GM12891 (cell line): ENCODE measurements around the gene DIDO1.

Source experiments
- PAX5 ChIP-seq: IDR thresholded peaks from 2 replicates; pipeline ENCODE4 v1.6.1; 2011; ENCODE audit warnings: low read length, moderate library complexity, mild to moderate bottlenecking; ENCODE audit not compliant: insufficient read depth, severe bottlenecking
- POLR2A ChIP-seq: IDR thresholded peaks from 2 replicates; pipeline ENCODE4 v1.6.1; 2011; ENCODE audit warnings: low read depth, low read length, control low read depth
- POLR2AphosphoS5 ChIP-seq: IDR thresholded peaks from 2 replicates; pipeline ENCODE4 v1.6.1; 2011; ENCODE audit warnings: low read depth, low read length, control low read depth
- POU2F2 ChIP-seq: IDR thresholded peaks from 2 replicates; pipeline ENCODE4 v1.6.1; 2011; ENCODE audit warnings: low read depth, mild to moderate bottlenecking, control low read depth, low read length, moderate library complexity
- TAF1 ChIP-seq: IDR thresholded peaks from 2 replicates; pipeline ENCODE4 v1.6.1; 2011; ENCODE audit warnings: low read depth, low read length, control low read depth

GRCh38 chr20:62846166-62846890 lies 80.0 kb downstream of the DIDO1 start:
- TF ChIP-seq POLR2A (no peak), TAF1 (no peak), POLR2AphosphoS5 (no peak), POU2F2 (no peak), PAX5 (no peak)
